Lung (tissue), 12 donors: ENCODE results near the gene ACTL8. TPM values are rescaled to one million over a fixed set of nuclear protein-coding genes. Genes with fewer than 3 reads are reported as not detected.

ENCODE experiments used
- ATAC-seq: fragments of 200-7000 bp; cut with Tn5 transposase; one replicate; pipeline ENCODE4 v1.9.1; 2020; ENCODE audit warnings: moderate number of reproducible peaks; ENCODE audit not compliant: insufficient read depth, low FRiP score
- DNase-seq, 3 donors: peaks; one replicate each; pipeline ENCODE4 v3.0.0-alpha.2; 2013 to 2017
- H3K27ac ChIP-seq, 2 donors: one replicate each; pipeline ENCODE4 v1.5.1; 2013; ENCODE audit warnings: mild to moderate bottlenecking in 2 of 2, moderate library complexity in 2 of 2, control low read depth in 1 of 2, inconsistent platforms in 1 of 2, low read depth in 1 of 2, low read length in 1 of 2
- H3K27me3 ChIP-seq, 3 donors: one replicate each; pipeline ENCODE4 v1.5.1; 2013; ENCODE audit warnings: low read length in 2 of 3; ENCODE audit not compliant: control insufficient read depth in 3 of 3, insufficient read depth in 3 of 3
- H3K36me3 ChIP-seq, 4 donors: one replicate each; pipeline ENCODE4 v1.5.1; 2013; ENCODE audit warnings: low read length in 4 of 4, mild to moderate bottlenecking in 1 of 4, moderate library complexity in 1 of 4; ENCODE audit not compliant: control insufficient read depth in 4 of 4, insufficient read depth in 4 of 4
- H3K4me1 ChIP-seq, 5 donors: one replicate each; pipeline ENCODE4 v1.5.1; 2013; ENCODE audit warnings: low read length in 5 of 5, mild to moderate bottlenecking in 2 of 5, moderate library complexity in 1 of 5; ENCODE audit not compliant: control insufficient read depth in 5 of 5, insufficient read depth in 5 of 5
- H3K4me3 ChIP-seq: one replicate; pipeline ENCODE4 v1.5.1; 2013; ENCODE audit warnings: mild to moderate bottlenecking, control low read depth, moderate library complexity
- H3K9ac ChIP-seq, 2 donors: one replicate each; pipeline ENCODE4 v1.5.1; 2013; ENCODE audit warnings: low read length in 2 of 2, control low read depth in 1 of 2; ENCODE audit not compliant: insufficient read depth in 1 of 2
- H3K9me3 ChIP-seq, 4 donors: one replicate each; pipeline ENCODE4 v1.5.1; 2013; ENCODE audit warnings: low read length in 3 of 4, mild to moderate bottlenecking in 1 of 4, moderate library complexity in 1 of 4; ENCODE audit not compliant: control insufficient read depth in 4 of 4, insufficient read depth in 3 of 4
- WGBS, 2 donors: extraction: QIAGEN DNeasy Blood & Tissue Kit; methylation state at CpG; one replicate each; pipeline ENCODE4 v1.1.7; 2013; 5-methylcytosine and 5-hydroxymethylcytosine counted together
- polyA plus RNA-seq, 2 donors: library from polyadenylated mRNA; stranded (reverse); fragments of 200-250 nt; gene quantifications; one replicate each; pipeline ENCODE4 v1.2.1, GENCODE V29; 2013
- total RNA-seq, 2 donors: library from RNA; depleted of rRNA in 1 of 2; stranded (reverse); fragments of >200 nt in 1 of 2; gene quantifications; one replicate each; pipeline ENCODE4 v1.2.1, GENCODE V29; 2014 to 2021
- TF ChIP-seq, protein P1 (sequence below): IDR thresholded peaks from 2 replicates; pipeline ENCODE4 v1.5.1; 2012; ENCODE audit warnings: mild to moderate bottlenecking; ENCODE audit errors: control extremely low read depth, extremely low read depth
- donor health status: control.
- donor health status: control.
- donor health status: Bipolar disorder and iron deficiency.
- donor health status: healthy.
- donor health status: DM: yes; HTN: yes; CAD: no.

The ACTL8 gene
- total and polyA plus RNA-seq, 4 donors = not detected

DNA sequence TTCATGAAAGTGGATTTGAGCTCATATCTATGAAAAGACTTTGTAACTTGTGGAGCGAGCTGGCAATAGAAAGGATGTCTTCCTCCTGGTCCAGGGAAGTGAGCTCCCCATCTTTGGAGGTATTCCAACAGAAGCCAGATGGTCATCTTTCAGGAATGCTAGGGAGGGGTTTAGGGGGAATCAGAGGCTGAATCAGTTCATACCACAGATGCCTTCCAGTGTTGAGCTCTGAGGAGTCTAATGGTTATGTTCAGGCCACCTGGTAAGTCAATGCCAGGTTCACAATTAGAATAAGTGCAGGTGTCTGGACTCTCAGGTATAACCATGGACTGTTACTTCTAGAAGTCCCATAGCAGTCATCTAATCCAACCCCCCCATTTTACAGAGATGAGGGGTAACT, 119.1 kb downstream of the ACTL8 start:
- peak overlapping the region in 1 of 2 donors; percentile 37 for H3K27ac ChIP-seq
- no peak overlapping the region for H3K4me3 ChIP-seq
- TF ChIP-seq, protein P1, sequence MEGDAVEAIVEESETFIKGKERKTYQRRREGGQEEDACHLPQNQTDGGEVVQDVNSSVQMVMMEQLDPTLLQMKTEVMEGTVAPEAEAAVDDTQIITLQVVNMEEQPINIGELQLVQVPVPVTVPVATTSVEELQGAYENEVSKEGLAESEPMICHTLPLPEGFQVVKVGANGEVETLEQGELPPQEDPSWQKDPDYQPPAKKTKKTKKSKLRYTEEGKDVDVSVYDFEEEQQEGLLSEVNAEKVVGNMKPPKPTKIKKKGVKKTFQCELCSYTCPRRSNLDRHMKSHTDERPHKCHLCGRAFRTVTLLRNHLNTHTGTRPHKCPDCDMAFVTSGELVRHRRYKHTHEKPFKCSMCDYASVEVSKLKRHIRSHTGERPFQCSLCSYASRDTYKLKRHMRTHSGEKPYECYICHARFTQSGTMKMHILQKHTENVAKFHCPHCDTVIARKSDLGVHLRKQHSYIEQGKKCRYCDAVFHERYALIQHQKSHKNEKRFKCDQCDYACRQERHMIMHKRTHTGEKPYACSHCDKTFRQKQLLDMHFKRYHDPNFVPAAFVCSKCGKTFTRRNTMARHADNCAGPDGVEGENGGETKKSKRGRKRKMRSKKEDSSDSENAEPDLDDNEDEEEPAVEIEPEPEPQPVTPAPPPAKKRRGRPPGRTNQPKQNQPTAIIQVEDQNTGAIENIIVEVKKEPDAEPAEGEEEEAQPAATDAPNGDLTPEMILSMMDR = no peak
- peaks cover 0 to 4% (median 0%) of the 10 kb centered on the region in 3 donors for H3K27me3 ChIP-seq
- WGBS, 2 donors = 85 to 88% methylated on average over 1 of the region's 1 CpG
- peaks cover 0 to 9% (median 0%) of the 10 kb centered on the region in 5 donors for H3K4me1 ChIP-seq
- ATAC-seq (no peak), DNase-seq (no peak)
- no peaks in the 10 kb centered on the region for H3K36me3 ChIP-seq
- H3K9me3 ChIP-seq = peaks cover 0 to 4% (median 0%) of the 10 kb centered on the region in 4 donors
- H3K9ac ChIP-seq = no peak overlapping the region

DNA sequence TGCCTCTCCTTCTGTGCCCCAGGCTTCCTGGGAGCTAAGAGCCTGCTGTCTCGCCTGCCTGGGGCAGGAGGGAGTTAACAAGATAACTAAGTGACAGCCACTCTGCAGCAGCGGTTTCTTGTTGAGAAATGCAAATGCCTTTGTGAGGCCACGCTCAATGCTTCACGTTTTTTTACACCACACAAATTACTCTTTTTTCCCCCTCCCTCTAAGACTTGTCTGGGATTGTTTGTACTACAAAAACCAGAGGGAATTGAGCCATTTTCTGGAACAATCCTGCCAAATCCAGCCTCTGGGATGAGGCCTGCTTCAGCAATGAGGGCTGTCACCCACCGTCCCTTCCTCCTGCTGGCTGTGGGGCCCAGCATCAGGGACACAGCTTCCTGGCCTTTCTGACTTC, 119.6 kb downstream of the ACTL8 start:
- peak; percentile 50 to 76 (median 54) for DNase-seq
- peaks cover 0 to 4% (median 0%) of the 10 kb centered on the region in 4 donors for H3K9me3 ChIP-seq
- H3K4me1 ChIP-seq = peaks cover 0 to 9% (median 0%) of the 10 kb centered on the region in 5 donors
- H3K9ac ChIP-seq = no peak overlapping the region
- no peak overlapping the region for H3K4me3 ChIP-seq
- TF ChIP-seq, protein P1 = no peak
- peaks cover 0 to 5% (median 0%) of the 10 kb centered on the region in 3 donors for H3K27me3 ChIP-seq
- WGBS, 2 donors = 13 to 17% methylated on average over 5 of the region's 5 CpGs
- H3K27ac ChIP-seq = peak overlapping the region in 1 of 2 donors; percentile 11
- no peaks in the 10 kb centered on the region for H3K36me3 ChIP-seq
- ATAC-seq = no peak

DNA sequence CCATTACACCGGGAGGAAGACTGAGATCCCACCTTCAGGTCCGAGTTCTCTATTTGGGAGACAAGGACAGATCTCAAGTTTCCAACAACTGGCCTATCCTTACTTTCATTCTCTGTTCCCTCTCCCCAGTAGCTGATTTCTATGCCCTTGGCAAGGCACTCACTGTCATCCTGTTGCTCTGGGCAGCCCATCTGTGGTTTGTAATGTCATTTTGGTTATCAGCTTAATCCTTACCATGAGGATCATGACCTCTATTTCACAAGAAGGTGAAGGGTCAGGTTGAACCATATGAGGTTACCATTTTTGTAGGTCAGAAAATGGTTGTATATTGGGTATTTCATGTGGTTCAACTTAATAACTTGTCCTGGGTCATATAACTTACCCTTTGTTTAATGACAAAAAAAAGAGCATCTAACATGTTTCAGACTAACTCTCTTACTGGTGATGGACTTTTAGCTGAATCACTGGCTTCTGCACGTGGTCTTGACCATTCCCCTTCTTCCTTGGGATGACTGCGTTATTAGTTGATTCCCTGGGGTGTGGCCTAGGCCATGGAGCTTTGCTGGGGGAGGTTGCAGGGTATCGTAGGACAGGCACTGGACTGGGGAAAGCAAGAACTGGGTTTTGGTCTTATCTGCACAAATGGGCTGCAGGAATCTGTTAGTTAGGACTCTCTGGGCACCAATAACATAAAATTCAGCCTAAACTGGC, 120.2 kb downstream of the ACTL8 start:
- Histone ChIP-seq H3K9me3 (peaks cover 0 to 4% (median 0%) of the 10 kb centered on the region in 4 donors), H3K36me3 (no peaks in the 10 kb centered on the region), H3K9ac (no peak overlapping the region), H3K27me3 (peaks cover 0 to 5% (median 0%) of the 10 kb centered on the region in 3 donors), H3K4me1 (peaks cover 0 to 9% (median 0%) of the 10 kb centered on the region in 5 donors), H3K27ac (no peak overlapping the region), H3K4me3 (no peak overlapping the region)
- WGBS, 2 donors = 58 to 63% methylated on average over 5 of the region's 5 CpGs
- no peak for DNase-seq
- TF ChIP-seq, protein P1 = no peak
- ATAC-seq = no peak
